A673 (cell line): ENCODE measurements around the gene ATRNL1.

Experiments used
- CTCF ChIP-seq: fragments of 300-800, 200-600 bp; sonication (generic); conservative IDR thresholded peaks from 2 replicates; pipeline ENCODE4 v1.5.1; 2017; ENCODE audit warnings: low read depth, mild to moderate bottlenecking, antibody characterized with exemption, low read length, moderate library complexity, mixed read lengths
- EZH2 ChIP-seq: fragments of 200-600 bp; sonication (generic); IDR thresholded peaks from 2 replicates; pipeline ENCODE4 v1.6.1; 2017; ENCODE audit warnings: borderline replicate concordance, low read depth, mild to moderate bottlenecking, mixed read lengths, antibody characterized with exemption, low read length; ENCODE audit not compliant: poor library complexity, severe bottlenecking

DNA sequence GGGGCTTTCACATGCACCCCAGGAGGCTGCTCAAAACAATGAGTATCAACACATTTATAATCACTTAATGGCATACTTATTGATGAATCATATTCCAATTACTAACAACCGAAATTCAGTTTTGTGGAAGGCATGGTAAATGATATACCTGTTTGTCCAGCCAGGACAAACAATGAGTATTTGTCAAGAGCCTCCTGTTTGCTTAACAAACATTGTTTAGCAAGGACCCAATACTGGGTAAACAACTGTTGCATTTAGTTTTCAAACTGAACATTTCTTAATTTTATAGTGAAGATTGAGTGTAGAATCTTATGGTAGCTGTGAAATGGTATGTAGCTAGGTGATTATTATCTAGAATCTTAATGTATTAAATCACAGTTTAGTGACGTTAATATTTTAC lies 473.7 kb downstream of the ATRNL1 start:
- no peak for TF ChIP-seq EZH2
- no peak for TF ChIP-seq CTCF
